HFF-Myc (cell line): Measurements from ENCODE around the gene NFKB1.

Experiments
- DNase-seq: peaks from one replicate; pipeline ENCODE4 v3.0.0-alpha.2; 2011; ENCODE audit warnings: low read depth; ENCODE audit errors: extremely low read depth
- H3K4me3 ChIP-seq: replicated peaks from 2 replicates; pipeline ENCODE4 v1.5.1; 2011; ENCODE audit warnings: low read depth, mild to moderate bottlenecking, control low read depth, low read length
- TF ChIP-seq, protein P1 (sequence below): IDR thresholded peaks from 2 replicates; pipeline ENCODE4 v1.5.1; 2012; ENCODE audit warnings: mild to moderate bottlenecking, low read depth, low read length, control low read depth; ENCODE audit errors: missing control alignments

Gene NFKB1

DNA sequence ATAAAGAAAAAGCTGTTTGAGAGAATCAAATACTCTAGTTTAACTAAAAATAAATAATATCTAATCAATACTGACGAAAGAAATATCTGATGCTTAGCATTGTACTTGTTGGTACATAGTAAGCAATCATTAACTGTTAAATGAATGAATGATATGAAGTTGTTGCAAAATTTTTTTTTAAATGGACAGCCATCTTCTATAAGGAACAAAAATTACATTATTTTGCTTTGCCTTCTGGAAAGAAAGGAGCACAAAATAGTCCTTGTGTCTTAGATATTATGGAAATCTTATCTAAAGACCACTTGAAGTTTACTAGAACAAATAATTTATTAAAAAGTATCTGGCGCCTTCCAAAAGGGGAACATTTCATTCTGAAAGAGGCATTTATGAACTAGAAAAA lies 4.5 kb downstream of the NFKB1 start:
- H3K4me3 ChIP-seq = no peak overlapping the region
- no peak for DNase-seq
- TF ChIP-seq, protein P1, sequence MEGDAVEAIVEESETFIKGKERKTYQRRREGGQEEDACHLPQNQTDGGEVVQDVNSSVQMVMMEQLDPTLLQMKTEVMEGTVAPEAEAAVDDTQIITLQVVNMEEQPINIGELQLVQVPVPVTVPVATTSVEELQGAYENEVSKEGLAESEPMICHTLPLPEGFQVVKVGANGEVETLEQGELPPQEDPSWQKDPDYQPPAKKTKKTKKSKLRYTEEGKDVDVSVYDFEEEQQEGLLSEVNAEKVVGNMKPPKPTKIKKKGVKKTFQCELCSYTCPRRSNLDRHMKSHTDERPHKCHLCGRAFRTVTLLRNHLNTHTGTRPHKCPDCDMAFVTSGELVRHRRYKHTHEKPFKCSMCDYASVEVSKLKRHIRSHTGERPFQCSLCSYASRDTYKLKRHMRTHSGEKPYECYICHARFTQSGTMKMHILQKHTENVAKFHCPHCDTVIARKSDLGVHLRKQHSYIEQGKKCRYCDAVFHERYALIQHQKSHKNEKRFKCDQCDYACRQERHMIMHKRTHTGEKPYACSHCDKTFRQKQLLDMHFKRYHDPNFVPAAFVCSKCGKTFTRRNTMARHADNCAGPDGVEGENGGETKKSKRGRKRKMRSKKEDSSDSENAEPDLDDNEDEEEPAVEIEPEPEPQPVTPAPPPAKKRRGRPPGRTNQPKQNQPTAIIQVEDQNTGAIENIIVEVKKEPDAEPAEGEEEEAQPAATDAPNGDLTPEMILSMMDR = no peak

DNA sequence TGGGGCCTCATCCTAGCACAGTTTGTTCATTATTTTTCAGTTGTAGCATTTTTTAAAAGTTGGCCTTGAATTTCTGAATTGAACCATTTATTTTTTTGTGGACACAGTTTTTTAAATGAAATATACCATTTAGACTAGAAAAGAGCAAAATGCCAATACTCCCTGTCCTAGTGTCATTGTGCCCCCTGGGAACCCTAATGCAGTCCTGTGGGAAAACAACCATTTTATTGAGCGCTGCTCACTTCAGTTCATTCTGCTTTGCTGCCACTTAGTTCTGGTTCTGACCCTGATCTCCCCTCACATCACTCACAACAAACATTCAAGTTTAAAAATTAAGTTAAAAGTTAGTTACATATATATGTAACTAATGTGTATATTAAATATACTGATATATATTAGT lies 5.4 kb downstream of the NFKB1 start:
- TF ChIP-seq, protein P1 = no peak
- DNase-seq = no peak
- H3K4me3 ChIP-seq = no peak overlapping the region

DNA sequence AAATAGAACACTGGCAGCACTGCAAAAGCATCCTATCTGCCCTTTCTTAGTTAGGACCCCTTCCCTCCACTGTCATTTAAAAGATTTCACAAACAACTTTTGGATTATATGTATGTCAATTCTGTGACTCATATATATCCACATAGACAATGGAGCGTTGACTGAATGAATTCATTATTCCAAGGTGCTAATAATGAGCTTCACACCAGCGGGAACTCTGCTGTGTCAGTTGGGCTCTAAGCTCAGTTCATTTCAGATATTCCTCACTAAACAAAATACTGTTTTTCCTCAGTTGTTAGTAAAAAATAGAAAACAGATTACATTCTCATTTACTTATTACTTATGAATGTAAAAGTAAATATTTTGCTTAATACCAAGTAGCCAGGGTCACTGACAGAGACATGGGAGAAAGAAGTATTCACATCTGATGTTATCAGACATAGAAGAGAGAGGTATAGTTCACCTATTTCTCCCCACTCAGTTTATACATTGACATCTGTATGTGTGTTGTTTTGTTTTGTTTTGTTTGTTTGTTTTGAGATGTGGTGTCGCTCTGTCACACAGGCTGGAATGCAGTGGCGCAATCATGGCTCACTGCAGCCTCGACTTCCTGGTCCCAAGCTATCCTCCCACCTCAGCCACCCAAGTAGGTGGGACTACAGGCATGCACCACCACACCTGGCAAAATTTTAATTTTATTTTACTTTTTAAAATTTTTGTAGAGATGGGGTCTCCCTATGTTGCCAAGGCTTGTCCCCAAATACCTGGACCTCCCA lies 10.9 kb downstream of the NFKB1 start:
- DNase-seq = no peak
- TF ChIP-seq, protein P1 = no peak
- no peak overlapping the region for H3K4me3 ChIP-seq

DNA sequence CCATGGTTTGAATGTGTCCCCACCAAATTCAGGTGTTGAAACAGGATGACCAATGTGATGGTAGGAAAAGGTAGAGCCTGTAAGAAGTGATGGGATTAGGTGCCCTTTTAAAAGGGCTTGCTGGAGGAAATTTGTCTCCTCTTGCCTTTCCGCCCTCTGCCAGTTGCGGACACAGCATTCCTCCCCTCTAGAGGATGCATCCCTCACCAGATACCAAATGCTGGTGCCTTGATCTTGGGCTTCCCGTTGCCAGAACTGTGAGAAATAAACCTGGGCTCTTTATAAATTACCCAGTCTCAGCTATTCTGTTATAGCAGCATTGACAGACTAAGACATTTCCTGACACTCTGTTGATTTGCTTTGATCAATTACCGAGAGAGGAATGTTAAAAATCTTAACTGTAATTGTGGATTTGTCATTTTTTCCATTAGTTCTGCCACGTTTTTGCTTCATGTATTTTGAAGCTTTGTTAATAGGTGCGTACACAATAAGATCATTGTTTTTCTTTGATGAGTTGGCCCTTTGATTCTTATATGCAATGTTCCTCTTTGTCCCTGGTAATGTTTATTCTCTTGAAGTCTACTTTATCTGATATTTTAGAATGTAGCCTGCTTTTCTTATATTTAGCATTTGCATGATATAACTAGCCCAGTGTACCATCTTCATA lies 13.3 kb downstream of the NFKB1 start:
- no peak for DNase-seq
- TF ChIP-seq, protein P1 = no peak
- H3K4me3 ChIP-seq = no peak overlapping the region

DNA sequence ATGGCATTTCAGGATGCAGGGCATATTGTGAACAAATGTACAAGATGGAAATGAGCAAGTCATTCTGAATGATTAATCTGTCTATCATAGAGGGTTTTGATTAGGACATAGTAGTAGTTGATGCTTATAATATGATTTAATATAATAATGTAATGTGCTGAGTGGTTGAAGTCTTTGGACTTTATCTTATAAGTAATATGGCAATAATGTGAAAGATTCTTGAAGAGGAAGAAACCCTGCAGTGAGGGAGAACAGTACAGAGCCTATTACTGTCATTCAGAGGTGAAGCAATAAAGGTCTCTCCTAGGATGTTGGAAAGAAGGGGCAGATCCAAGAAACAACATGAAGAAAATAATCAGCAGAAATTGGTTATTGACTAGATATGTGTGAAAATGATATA lies 16.6 kb downstream of the NFKB1 start:
- no peak for DNase-seq
- TF ChIP-seq, protein P1 = no peak
- no peak overlapping the region for H3K4me3 ChIP-seq

DNA sequence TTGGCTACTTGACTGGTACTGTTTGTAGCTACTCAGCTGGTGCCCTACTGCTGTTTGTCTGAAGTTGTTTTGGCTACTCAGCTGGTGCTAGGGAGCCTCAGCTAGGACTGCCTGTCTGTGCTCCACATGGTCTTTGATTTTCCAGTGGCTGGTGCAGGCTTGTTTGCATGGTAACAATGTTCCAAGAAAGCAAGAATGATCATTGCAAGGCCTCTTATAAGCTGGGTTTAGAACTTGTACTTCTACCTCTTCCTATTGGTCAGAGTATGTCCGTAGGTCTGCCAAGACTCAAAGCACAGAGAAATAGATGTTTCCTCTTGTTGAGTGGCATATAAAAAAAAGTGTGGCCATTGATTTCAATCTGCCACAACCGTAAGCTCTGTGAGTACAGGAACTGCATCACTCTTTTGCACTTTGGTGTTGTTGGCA lies 17.6 kb downstream of the NFKB1 start:
- DNase-seq = no peak
- TF ChIP-seq, protein P1 = no peak
- H3K4me3 ChIP-seq = no peak overlapping the region
